Amniotic epithelial cell (primary cell): ENCODE measurements around the gene TMEM191C.
"Not testable (repeated sequence)": the region's sequence is repeated elsewhere in the genome, so short reads cannot be mapped to it uniquely, and the experiment has no call there.

Experiments
- DNase-seq: peaks from one replicate; pipeline ENCODE4 v3.0.0-alpha.2; 2010; ENCODE audit warnings: low read depth

Gene TMEM191C

DNA sequence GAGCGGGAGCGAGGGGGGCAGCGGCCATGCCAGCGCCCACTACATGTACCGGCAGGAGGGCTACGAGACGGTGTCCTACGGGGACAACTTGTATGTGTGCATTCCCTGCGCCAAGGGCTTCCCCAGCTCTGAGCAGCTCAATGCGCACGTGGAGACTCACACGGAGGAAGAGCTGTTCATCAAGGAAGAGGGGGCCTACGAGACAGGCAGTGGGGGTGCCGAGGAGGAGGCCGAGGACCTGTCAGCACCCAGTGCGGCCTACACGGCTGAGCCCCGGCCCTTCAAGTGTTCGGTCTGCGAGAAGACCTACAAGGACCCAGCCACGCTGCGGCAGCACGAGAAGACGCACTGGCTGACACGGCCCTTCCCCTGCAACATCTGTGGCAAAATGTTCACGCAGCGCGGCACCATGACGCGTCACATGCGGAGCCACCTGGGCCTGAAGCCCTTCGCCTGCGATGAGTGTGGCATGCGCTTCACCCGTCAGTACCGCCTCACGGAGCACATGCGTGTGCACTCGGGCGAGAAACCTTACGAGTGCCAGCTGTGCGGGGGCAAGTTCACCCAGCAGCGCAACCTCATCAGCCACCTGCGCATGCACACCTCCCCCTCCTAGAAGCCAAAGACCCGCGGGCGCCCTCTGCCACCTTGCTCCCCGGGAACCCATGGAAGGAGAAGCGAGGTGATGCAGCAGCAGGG, 20.9 kb upstream of the TMEM191C start:
- DNase-seq: no peak

DNA sequence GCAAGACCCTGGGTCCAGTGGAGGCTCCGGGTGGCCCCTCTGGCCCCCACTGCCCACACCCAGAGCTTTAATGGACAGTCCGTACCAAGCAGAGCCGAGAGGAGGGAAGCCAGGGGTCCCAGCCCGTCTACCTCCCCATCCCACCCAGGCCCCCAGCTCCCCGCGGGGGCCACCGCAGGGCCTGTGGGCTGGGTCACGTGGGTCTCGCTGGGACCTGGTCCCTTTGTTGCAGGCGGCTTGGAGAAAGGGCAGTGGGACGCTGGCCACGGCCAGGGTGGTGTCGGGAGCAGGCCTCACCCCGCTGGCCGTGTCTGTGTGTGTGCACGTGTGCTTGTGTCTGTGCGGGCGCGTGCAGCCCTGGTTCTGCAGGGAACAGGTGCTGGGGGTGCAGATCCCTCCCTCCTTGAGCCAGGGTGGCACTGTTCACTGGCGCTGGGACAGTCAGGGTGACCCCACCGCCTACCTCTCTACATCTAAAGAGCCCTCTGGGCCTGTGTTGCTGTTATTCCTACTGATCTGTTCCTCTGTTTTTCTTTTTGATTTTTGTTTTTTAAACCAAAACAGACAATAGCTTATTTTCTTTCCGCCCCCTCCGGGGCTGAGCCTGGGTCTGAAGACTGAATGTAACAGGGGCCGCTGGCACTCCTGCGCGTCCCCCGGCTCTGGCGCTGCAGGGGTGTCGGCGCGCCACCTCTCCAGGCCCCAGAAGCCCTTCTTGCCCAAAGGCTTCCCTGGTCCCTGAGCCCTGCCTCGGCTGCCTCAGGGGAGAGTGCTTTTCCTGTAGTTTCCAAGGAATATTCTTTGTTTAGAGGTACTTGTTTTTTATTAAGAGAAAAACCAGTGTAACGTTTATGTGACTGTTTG, 20.1 kb upstream of the TMEM191C start:
- DNase-seq: no peak

DNA sequence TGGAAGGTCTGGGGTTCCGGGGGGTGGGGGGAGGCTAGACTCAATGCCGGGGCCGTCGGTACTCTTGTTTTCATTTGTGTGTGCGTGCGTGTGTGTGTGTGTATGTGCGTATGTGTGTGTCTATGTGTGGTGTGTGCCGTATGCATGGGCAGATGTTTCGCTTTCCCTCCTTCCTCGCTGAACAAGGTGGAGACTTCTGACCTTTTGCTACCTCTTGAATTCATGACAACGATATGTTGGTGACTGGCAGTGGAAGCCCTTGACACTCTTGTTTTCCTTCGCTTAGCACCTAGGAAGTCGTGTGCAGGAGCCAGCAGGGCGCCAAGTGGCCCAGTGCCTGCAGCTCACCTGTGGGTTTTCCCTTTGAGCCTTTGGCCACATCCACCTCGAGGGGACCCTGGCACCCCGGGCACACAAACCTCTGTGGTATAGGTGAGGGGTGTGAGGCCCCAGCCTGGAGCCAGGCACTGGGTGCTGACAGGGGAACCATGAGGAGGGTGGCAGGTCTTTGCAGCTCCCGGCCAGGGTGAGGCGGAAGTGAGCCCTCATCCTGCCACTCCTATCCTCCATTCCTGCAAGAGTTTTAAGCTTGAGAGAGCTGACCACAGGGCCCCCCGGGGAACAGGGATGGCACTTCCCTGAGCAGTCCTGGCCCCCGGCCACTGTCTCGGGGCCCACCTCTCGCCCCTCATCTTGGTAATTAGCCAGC, 19.3 kb upstream of the TMEM191C start:
- DNase-seq: no peak

DNA sequence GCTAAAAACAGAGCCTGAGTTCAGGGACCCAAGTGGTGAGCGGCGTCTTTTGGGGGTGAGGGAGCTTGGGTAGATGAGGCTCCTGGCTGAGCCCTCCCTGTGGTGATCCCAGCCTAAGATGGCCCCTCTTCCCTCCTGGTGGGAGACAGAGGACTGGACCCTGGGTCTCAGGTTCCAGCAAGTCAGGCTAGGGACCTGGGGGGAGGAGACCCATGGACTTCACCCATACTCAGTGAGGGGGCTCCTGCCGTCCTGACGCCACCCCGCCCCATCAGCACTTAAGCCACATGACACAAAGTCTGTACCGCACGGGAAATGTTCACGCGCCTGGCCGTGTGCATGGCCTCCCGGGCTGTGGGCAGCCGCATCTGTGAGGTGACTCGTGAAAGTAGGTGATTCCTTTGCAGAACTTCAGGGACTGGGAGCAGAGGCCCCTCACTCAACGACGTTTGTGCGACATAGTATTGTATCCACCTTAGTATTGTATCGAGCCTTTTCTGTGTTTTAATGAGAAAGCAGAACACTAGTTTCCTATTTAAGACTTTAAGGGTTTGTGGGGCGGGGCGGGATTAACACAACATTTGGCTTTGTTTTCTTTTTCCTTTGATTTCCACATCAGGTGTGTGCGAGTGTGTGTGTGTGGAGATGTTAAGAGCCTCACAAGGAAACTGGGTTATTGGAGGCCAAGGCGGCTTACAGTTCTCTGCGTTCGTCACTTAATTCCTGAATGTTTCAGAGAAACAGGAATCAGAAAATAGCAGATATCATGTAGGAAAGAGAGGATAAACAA, 18.4 kb upstream of the TMEM191C start:
- no peak for DNase-seq

DNA sequence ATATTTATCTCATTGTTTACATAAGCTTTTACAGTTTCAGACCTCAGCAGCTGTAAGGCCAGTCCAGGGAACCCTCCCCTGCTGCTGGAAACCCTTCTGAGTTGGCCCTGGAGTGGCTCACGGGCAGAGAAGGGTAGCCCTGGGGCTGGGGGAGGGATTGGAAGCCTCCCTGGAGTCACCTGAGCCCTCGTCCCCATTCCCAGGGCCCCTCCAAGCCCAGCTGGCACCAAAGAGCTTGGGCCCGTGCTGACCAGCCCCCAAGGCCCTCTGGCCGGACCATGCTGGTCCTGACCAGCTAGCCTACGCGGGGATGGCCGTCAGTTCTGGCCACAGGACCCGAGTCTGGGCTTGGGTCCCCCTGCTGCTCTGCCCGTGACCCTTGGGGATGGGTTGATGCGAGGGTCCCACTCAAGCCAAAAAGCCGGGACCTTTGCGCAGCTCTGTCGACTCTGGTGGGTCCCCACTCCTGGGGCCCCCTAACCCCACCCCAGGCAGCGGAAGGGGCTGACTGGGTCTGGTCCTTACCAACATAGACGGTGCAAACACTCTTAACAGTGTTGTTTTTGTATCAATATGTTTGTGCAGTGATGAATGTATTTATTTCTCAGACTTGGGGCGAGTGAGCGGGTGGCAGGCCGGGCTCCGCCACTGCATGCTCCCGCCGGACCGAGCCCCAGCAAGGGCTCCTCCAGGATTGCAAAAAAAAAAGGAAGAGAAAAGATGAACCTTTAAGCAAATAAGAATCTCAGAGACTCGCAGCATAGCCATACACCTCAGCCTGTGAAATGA, 17.5 kb upstream of the TMEM191C start:
- DNase-seq: no peak

DNA sequence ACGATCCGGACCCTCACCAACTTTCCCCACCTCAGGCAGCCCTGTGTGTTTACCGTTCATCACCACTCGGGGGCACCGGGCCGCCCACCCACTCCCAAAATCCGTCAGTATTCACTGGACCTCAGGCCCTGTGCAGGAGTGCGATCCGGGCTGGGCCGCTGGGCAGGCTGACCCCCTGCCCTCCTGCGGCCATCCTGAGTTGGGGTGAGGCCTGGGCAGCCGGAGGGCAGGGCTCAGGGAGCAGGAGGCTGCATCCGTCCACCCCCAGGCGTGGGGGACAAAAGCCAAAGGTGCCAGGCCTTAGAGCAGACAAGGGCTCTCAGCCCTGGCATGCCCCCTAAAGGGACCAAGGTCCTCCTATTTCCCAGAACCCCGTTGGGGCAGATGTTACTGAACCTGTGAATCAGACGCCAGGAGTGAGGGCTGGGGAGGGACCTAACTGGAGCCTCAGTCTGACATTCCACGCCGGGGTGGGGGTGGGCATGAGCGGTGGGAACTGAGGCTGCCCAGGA, 16.8 kb upstream of the TMEM191C start:
- no peak for DNase-seq

DNA sequence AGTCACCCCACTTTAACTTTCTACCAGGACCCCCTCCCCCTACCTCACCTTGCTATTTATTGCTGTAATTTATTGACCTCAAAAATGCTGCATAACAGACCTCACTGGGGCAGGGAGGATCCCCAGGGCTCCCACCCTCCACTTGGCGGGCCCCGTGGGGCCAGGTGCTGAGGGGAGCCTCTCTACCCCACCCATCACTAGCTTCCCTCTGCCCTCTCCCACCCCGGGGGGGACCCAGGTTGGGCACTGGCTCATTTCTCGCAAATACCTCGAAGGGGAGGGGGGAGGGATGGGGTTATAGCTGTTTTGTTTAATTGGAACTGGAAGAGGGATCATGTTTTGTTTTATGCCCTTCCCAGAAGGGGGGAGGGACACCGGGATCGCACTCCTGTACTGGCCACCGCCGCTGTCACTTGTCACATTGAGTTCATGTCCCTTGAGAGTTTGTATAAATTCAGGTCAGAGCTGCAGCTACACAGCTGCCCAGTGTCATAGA, 16.3 kb upstream of the TMEM191C start:
- no peak for DNase-seq

DNA sequence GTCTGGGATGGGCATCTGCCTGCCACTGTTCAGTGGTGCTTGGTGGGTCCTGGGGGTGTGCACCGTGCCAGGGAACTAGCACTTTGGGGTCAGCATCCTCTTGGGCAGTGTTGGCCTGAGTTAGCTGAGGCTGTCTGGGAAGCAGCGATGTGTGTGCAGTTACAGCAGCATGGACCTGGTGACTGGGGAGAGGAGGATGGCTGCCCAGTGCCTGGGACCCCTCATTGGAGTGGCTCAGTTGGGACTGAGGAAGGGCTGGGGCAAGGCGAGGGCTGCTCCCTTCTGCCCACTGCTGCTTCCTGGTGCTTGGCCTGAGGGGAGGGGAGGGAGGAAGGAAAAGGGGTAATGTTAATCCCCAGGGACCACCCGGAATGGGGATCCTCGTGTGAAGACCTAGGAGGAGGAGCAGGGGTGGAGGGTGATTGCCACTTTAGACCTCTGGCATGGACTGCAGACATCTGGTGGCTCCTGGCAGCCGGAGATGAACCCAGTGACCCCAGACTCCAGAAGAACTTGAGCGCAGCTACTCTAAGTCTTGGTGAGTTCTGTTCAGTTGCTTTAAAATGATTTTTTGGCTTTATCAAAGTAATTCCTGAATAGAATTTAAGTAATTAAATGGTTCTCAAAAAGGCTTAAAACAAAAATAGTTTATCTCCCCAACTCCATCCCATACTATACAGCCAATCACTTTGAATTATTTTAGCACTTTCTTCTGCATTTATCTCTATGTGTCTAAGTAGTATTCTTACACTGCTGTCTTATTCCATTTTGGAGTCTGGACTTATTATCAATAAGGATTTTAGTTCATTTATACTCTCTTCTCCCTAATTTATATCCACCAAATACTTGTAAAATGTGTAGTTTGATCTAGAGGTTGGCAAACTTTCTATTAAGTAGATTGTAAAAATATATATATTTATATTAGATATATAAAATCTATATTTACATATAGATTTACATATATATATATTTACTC, 15.4 kb upstream of the TMEM191C start:
- DNase-seq: no peak

DNA sequence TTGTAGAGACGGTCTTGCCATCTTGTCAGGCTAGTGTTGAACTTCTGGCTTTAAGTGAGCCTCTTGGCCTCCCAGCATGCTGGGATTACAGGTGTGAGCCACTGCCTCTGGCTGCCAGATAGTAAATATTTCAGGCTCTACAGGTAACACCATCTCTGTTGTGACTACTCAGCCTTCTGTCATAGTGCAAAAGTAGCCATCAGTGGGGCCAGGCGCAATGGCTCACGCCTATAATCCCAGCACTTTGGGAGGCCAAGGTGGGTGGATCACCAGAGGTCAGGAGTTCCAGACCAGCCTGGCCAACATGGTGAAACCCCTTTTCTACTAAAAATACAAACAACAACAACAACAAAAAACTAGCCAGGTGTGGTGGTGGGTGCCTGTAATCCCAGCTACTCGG, 14.5 kb upstream of the TMEM191C start:
- DNase-seq: not testable (repeated sequence)

DNA sequence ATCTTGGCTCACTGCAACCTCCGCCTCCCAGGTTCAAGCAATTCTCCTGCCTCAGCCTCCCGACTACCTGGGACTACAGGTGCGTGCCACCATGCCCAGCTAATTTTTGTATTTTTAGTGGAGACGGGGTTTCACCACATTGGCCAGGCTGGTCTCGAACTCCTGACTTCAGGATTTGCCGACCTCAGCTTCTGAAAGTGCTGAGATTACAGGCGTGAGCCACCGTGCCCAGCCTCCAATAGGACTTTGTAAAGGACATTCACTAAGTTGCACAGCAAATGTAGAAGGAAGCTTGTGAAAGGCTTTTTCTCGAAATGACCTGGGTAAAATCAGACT, 12.2 kb upstream of the TMEM191C start:
- not testable (repeated sequence) for DNase-seq

DNA sequence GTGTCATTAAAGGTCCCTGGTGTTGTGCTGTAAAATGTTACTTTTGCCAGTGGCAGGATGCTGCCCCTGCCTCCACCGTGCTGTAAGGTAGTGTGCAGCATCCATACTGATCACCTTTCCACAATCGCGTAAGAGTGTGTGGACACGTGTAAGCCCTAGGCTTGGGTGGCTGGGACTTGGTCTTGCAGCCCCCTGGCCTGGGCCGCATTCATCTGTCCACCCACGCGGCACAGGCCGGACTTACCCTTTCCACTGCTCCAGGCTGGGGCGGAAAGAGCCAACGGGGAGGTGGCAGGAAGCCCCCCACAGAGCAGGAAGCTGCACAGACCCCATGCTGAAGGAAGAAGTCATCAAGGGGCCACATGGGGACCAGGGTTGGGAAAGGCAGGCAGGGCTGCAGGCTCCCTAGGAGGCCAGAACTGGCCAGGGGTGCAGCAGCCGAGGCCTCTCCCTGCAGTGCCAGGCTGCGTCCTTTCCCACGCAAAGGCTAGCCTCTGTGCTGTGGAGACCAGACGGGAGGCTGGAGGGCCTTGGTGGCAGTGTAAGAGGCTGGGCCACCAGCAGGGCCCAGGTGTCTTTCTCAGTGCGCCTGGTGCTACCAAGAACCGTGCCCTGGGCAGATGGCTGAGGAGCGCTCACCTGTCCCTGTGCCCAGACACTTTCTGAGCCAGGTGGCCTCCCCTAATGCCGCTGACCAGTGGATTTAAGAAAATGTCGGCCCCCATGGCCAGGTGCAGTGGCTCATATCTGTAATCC, 11.7 kb upstream of the TMEM191C start:
- no peak for DNase-seq

DNA sequence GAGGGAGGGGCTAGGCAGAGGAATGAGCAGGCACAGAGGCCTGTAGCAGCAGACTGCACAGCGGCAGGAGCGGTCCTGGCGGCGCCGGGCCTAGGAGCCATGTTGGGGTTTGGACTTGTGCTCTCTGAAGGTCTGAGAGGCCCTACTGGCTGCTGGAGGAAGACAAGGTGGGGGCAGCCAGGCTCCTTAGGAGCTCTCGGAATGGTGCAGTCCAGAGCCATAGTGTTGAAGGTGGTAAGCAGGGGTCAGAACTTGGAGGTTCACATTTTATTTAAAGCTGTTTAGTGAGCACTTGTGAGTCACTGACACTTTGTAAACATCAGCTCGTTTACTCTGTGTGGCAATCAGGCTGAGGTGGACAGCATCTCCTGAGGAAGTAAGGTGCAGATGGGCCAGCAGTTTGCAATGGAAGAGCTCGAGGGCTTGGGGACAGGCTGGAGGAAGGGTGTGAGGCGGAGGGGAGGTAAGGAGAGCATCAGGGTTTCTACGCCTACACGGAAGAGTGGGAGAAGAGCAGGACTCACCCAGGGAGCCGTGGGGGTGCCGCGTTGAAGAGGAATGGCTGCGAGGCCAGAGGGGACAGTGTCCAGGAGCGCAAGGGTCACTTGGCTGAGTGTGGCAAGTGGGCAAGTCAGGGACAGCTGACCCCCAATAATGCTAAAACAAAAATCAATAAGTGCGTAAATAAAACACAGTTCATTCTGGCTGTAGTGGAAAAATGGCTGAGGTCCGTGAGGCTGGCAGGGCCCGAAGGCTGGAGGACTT, 10.0 kb upstream of the TMEM191C start:
- peak; percentile 56 for DNase-seq

DNA sequence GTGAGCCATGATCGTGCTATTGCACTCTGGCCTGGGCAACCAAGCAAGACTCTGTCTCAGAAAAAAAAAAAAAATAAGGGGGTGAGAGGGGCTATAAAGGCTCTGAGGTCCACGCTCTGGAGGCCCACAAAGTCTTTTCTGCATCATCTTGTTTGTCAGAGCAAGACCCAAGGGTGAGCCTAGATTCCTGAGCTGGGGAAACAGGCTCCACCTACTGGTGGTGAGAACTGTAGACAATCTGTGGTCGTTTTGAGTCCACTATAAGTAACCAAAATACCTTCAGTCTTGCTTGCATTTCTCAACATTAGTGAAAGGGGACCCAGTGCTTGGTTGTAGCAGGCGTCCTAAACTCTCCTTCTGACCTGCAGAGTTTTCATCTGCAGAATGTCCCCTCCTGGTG, 4.5 kb upstream of the TMEM191C start:
- not testable (repeated sequence) for DNase-seq

DNA sequence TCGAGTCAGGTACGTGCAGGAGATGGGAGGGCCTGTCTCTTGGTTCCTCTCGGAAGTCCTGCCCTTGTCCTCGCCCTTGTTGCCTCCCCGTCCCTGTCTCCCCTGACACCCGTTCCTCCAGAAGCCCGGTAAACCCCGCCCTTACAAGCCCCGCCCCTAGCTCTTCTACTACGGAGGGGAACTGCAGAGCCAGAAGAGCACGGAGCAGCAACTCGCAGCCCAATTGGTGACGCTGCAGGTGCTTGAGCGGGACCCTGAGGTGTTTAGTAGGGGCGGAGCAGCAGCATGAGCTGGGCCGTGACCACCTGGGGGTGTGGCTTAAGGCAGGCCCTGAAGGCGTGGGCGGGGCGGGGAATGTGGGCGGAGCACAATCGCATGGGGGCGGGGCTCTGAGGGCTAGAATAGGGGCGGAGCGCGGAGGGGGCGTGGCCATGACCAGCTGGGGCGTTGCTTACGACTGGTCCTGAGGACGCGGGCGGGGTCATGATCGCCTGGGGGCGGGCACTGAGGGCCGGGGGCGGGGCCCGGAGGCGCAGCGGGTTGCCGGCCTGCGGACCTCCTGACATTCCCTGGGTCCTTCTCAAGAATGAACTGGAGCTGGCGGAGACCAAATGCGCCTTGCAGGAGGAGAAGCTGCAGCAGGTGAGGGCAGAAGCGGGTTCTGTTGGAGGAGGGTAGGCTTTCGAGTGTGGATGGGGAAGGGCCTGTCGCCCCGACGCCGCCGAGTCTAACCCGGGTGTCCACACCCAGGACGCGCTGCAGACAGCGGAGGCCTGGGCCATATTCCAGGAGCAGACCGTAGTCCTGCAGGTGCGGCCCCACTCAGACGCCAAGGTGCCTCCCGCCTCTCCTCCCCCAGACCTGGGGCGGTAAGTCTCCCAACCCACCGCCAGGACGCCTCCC, 1.3 kb downstream of the TMEM191C start:
- DNase-seq: peak; percentile 78

DNA sequence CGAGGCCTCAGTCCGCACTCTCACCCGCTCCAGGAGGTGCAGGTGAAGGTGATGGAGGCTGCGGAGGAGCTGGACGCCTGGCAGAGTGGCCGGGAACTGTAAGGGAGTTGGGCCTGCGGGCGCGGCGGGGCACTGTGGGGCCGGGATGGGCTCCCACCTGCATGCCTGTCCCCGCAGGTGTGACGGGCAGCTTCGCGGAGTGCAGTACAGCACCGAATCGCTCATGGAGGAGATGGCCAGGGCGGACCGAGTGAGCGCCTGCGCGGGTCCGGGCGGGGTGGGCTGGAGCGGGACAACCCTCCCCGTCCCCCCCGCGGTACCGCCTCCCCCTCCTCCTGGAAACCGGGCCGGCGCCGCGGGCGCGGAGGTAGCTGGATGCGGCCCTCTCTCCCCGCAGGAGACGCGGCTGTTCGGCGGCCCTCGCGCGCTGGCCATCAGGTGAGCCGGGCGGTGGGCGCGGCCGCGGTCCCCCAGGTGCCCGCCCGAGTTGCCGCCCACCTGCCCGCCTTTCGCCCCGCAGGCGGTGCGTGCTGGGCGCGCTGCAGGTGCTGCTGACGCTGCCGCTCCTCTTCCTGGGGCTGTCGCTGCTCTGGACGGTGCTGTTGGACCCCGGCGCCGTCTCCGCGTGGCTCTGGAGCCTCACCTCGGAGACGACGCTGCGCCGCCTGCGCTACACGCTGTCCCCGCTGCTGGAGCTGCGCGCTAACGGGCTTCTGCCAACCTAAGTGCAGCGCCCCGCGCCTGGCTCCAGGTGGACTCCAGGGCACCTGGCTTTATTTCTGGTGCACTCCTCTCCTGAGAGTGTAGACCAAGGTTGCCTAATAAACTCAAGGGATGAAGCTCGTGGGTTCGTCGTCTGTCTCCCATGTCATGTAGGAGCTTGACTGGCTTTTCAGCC, 2.2 kb downstream of the TMEM191C start:
- DNase-seq: not testable (repeated sequence)

DNA sequence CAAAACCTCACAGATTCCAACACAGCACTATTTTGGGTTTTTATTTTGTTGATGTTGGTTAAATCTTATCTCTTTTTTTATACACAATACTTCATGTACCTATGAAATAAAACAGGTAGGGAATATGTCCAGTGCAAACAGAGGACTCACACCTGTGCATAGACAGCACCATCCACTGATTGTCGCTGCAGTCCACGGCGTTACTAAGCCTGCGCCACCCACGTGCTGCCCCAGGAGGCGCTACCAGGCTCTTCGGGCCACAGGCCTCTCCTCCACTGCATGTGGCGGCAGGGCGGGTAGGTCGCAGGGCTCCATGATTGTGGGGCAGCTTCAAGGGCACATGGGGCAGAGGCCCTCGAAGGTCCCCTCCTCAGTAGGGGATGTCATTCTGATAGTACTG, 5.8 kb downstream of the TMEM191C start:
- not testable (repeated sequence) for DNase-seq
